Gastroesophageal sphincter (tissue), 3 donors: Measurements from ENCODE around the gene LDLRAD1.
A peak's percentile ranks its signal among the peaks of the same experiment; 100 is the strongest.

Source experiments
- EP300 ChIP-seq: sonication (generic); formaldehyde crosslinking; IDR thresholded peaks from one replicate; pipeline ENCODE4 v1.6.1; 2017; ENCODE audit warnings: antibody characterized with exemption, mild to moderate bottlenecking
- POLR2A ChIP-seq, 2 donors: fragments of 450-650 bp; IDR thresholded peaks; one replicate each; pipeline ENCODE4 v1.6.1; 2017; ENCODE audit warnings: antibody characterized with exemption in 2 of 2, mild to moderate bottlenecking in 2 of 2, moderate library complexity in 1 of 2
- POLR2AphosphoS5 ChIP-seq: sonication (generic); formaldehyde crosslinking; IDR thresholded peaks from one replicate; pipeline ENCODE4 v1.6.1; 2017; ENCODE audit warnings: antibody characterized with exemption
- TF ChIP-seq, protein P1 (sequence below), 4 experiments: fragments of 200-600 bp in 2 of 4; fragments of 450-650 bp in 2 of 4; sonication (generic) in 1 of 4; IDR thresholded peaks; one replicate each; pipeline ENCODE4 v1.5.1; 2017 to 2019; ENCODE audit warnings: antibody characterized with exemption in 4 of 4, mild to moderate bottlenecking in 2 of 4, moderate library complexity in 2 of 4

DNA sequence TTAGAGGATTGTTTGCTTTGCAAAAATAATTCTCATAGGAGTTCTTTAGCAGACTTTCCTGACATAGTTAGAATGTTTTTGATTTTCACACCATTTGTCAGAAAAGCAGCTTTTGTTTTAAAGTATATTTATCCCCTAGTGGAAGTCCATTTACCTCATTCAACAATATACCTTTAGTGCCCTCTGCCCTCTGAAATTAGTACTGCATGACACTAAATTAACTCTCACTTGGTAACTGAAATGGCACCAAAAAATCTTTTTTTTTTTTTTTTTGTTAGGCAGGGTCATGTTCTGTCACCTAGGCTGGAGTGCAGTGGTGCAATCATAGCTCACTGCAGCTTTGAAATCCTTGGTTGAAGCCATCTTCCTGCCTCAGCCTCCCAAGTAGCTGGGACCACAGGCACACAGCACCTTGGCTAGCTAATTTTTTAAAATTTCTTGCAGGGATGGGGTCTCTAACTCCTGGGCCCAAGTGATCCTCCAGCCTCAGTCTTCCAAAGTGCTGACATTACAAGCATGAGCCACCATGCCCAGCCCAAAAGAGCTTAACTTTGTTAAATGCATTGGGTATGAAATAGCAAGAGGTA is 58.2 kb downstream of the LDLRAD1 start:
- TF ChIP-seq, protein P1, sequence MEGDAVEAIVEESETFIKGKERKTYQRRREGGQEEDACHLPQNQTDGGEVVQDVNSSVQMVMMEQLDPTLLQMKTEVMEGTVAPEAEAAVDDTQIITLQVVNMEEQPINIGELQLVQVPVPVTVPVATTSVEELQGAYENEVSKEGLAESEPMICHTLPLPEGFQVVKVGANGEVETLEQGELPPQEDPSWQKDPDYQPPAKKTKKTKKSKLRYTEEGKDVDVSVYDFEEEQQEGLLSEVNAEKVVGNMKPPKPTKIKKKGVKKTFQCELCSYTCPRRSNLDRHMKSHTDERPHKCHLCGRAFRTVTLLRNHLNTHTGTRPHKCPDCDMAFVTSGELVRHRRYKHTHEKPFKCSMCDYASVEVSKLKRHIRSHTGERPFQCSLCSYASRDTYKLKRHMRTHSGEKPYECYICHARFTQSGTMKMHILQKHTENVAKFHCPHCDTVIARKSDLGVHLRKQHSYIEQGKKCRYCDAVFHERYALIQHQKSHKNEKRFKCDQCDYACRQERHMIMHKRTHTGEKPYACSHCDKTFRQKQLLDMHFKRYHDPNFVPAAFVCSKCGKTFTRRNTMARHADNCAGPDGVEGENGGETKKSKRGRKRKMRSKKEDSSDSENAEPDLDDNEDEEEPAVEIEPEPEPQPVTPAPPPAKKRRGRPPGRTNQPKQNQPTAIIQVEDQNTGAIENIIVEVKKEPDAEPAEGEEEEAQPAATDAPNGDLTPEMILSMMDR (IDR thresholded peaks at IDR 0.05) = peak; percentile 36 to 55 (median 51)
- TF ChIP-seq POLR2A (IDR thresholded peaks at IDR 0.05) = no peak
- TF ChIP-seq EP300 = no peak
- no peak for TF ChIP-seq POLR2AphosphoS5
